T47D (cell line): ENCODE measurements around the gene CRLF3.
"Not testable (repeated sequence)": the region's sequence is repeated elsewhere in the genome, so short reads cannot be mapped to it uniquely, and the experiment has no call there.

Source experiments
- DNase-seq, 2 experiments: peaks; one replicate each; pipeline versions ENCODE4 v3.0.0 to v3.0.0-alpha.2; 2011 to 2012; ENCODE audit warnings: low read depth in 1 of 2, low spot score in 1 of 2
- JUND ChIP-seq: IDR thresholded peaks from 2 replicates; pipeline ENCODE4 v1.6.1; 2012; ENCODE audit warnings: low read depth
- in situ Hi-C: cut with HindIII; loops from 2 replicates; pipeline ENCODE4 v1.10.0; 2016; ENCODE audit warnings: low sequenced_read_pairs, low pct_unique_long_range_greater_than_20kb

The CRLF3 gene

GRCh38 chr17:30827082-30827481 lies 2.6 kb upstream of the CRLF3 start:
- no peak for DNase-seq
- in situ Hi-C loops: no loop called here
- no peak for TF ChIP-seq JUND

- DNase-seq: peak in 1 of 2 experiments; percentile 60
- TF ChIP-seq JUND: no peak
- in situ Hi-C loops: no loop called here
Measured at GRCh38 chr17:30824002-30824355, 513 bp downstream of the CRLF3 start.

GRCh38 chr17:30823421-30823820 lies 1.1 kb downstream of the CRLF3 start:
- no peak for TF ChIP-seq JUND
- in situ Hi-C loops: no loop called here
- DNase-seq: no peak

GRCh38 chr17:30822919-30823318 lies 1.6 kb downstream of the CRLF3 start:
- DNase-seq, in situ Hi-C loops: not testable (repeated sequence)

GRCh38 chr17:30821871-30822723 lies 2.4 kb downstream of the CRLF3 start:
- no peak for TF ChIP-seq JUND
- in situ Hi-C loops: no loop called here
- DNase-seq: no peak

- in situ Hi-C loops: no loop called here
Measured at GRCh38 chr17:30819971-30820705, 4.4 kb downstream of the CRLF3 start.

GRCh38 chr17:30816165-30816564 lies 8.3 kb downstream of the CRLF3 start:
- no peak for DNase-seq
- no peak for TF ChIP-seq JUND
- in situ Hi-C loops: no loop called here

More at GRCh38 chr17:30819971-30820705, 4.4 kb downstream of the CRLF3 start:
- no peak for TF ChIP-seq JUND
- peak in 1 of 2 experiments; percentile 30 for DNase-seq

- DNase-seq, in situ Hi-C loops: not testable (repeated sequence)
Measured at GRCh38 chr17:30814860-30815259, 9.6 kb downstream of the CRLF3 start.

- in situ Hi-C loops, DNase-seq: not testable (repeated sequence)
Measured at GRCh38 chr17:30814236-30814635, 10.3 kb downstream of the CRLF3 start.

GRCh38 chr17:30812218-30813177 lies 12.0 kb downstream of the CRLF3 start:
- in situ Hi-C loops: no loop called here
- TF ChIP-seq JUND: no peak
- no peak for DNase-seq

- no peak for TF ChIP-seq JUND
- DNase-seq: no peak
- in situ Hi-C loops: no loop called here
Measured at GRCh38 chr17:30809867-30810266, 14.6 kb downstream of the CRLF3 start.

- TF ChIP-seq JUND: no peak
- in situ Hi-C loops: no loop called here
- no peak for DNase-seq
Measured at GRCh38 chr17:30808785-30809286, 15.7 kb downstream of the CRLF3 start.
